Measurements from ENCODE around the gene TMEM89. TPM values are rescaled to one million over a fixed set of nuclear protein-coding genes. Genes with fewer than 3 reads are reported as not detected.

TMEM89 gene, protein sequence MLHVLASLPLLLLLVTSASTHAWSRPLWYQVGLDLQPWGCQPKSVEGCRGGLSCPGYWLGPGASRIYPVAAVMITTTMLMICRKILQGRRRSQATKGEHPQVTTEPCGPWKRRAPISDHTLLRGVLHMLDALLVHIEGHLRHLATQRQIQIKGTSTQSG
- not detected for total RNA-seq

- H3K36me3 ChIP-seq, result no peaks in the 10 kb centered on the region
- intact Hi-C loops (cut with DNase I; ENCODE audit: low total_unique reads), result no loop called here
- H3K4me3 ChIP-seq, result no peak within 1 kb of the TSS
- TF ChIP-seq CTCF (IDR thresholded peaks at IDR 0.05) (no peak), POLR2A (IDR thresholded peaks at IDR 0.05) (no peak), POLR2AphosphoS5 (IDR thresholded peaks at IDR 0.05) (no peak)
- no peaks in the 10 kb centered on the region for H3K4me1 ChIP-seq
- DNase-seq (ENCODE audit: low spot score in 2 of 2), result no peak
- H3K9me3 ChIP-seq, result peaks cover 11 to 13% of the 10 kb centered on the region in 2 donors
- H3K27me3 ChIP-seq, result no peaks in the 10 kb centered on the region
- H3K27ac ChIP-seq, result no peak within 1 kb of the TSS
Observed at GRCh38 chr3:48621461-48621869, at the start of gene TMEM89. Gene TMEM89 (minus strand): TSS chr3:48621769. CDS start chr3:48621756, 13 bp downstream.

GRCh38 chr3:48664929-48665328 is 43.4 kb upstream of the TMEM89 start:
- DNase-seq (ENCODE audit: low spot score in 2 of 2), result no peak
- no peaks in the 10 kb centered on the region for H3K36me3 ChIP-seq
- TF ChIP-seq POLR2AphosphoS5 (IDR thresholded peaks at IDR 0.05) (no peak), CTCF (IDR thresholded peaks at IDR 0.05) (no peak), POLR2A (IDR thresholded peaks at IDR 0.05) (no peak)
- peaks cover 8 to 19% of the 10 kb centered on the region in 2 donors for H3K27me3 ChIP-seq
- H3K27ac ChIP-seq, result no peak overlapping the region
- H3K4me1 ChIP-seq, result peaks cover 0 to 7% of the 10 kb centered on the region in 2 donors
- intact Hi-C loops (cut with DNase I; ENCODE audit: low total_unique reads), result no loop called here
- no peak overlapping the region for H3K4me3 ChIP-seq
- no peaks in the 10 kb centered on the region for H3K9me3 ChIP-seq

GRCh38 chr3:48664313-48664644 is 42.7 kb upstream of the TMEM89 start:
- Histone ChIP-seq H3K4me3 (peak overlapping the region in 2 of 3 donors; percentile 59 to 85), H3K27me3 (peaks cover 8 to 19% of the 10 kb centered on the region in 2 donors), H3K36me3 (no peaks in the 10 kb centered on the region), H3K4me1 (peaks cover 0 to 7% of the 10 kb centered on the region in 2 donors), H3K9me3 (no peaks in the 10 kb centered on the region), H3K27ac (peak overlapping the region; percentile 86 to 89)
- no peak for DNase-seq (ENCODE audit: low spot score in 2 of 2)
- TF ChIP-seq POLR2A (IDR thresholded peaks at IDR 0.05) (no peak), POLR2AphosphoS5 (IDR thresholded peaks at IDR 0.05) (no peak), CTCF (IDR thresholded peaks at IDR 0.05) (no peak)
- intact Hi-C loops (cut with DNase I; ENCODE audit: low total_unique reads), result no loop called here

DNA sequence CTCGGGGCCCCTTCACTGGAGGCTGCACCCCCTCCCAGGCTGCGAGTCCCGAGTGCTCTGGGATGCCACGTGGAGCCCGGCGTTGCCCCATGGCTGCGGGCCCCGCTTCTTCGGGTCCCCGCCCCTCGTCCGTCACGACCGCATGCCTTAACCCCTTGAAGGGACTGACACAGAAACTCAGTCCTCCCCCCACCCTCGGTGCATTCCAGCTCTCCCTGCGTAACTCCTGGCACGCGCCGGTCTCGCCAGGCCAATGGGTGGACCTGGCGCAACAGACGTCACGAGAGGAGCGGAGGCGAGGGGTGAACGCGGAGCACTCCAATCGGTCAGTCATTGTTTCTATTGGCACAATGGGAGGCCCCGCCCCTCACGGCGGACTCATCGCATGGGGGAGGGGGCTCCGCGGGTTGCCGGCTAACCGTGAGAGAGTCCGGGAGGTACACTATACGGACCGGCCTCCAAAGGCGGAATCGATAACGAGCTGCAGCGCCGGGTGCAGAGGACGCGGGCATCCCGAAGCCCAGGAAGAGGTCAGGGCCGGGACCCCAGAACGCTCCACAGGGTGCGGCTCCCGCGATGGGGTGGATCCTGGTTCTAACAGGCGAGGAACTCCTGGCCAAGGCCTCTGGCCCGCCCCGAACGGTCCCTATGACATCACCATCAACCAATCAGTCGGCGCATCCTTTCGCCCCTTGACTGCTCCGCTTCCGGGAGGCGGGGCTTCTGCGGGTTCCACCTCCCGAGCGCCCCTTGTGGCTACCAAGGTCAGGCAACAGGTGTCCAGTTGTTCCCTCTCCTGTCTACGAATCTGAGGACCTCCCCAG is 42.1 kb upstream of the TMEM89 start:
- intact Hi-C loops (cut with DNase I; ENCODE audit: low total_unique reads), result no loop called here
- Histone ChIP-seq H3K4me1 (peaks cover 0 to 7% of the 10 kb centered on the region in 2 donors), H3K36me3 (no peaks in the 10 kb centered on the region), H3K9me3 (no peaks in the 10 kb centered on the region), H3K4me3 (peak overlapping the region; percentile 45 to 85 (median 59)), H3K27me3 (peaks cover 8 to 19% of the 10 kb centered on the region in 2 donors), H3K27ac (peak overlapping the region; percentile 86 to 89)
- DNase-seq (ENCODE audit: low spot score in 2 of 2), result peak; percentile 93 to 94
- TF ChIP-seq POLR2AphosphoS5 (IDR thresholded peaks at IDR 0.05) (peak; percentile 65 to 83 (median 74)), POLR2A (IDR thresholded peaks at IDR 0.05) (no peak), CTCF (IDR thresholded peaks at IDR 0.05) (peak in 2 of 3 donors; percentile 60 to 73)
